ENCODE measurements around the gene PARVG.

The PARVG gene

GRCh38 chr22:44210722-44211121, 30.0 kb downstream of the PARVG start:
- no peak for DNase-seq (ENCODE audit: extremely low read depth, insufficient read length)
- H3K36me3 ChIP-seq (ENCODE audit: control insufficient read depth, insufficient read depth, low read length) = no peaks in the 10 kb centered on the region; the same call in 1 of the 2 replicates
- TF ChIP-seq CTCF (IDR thresholded peaks at IDR 0.05; ENCODE audit: insufficient read depth, low read length, poor library complexity, severe bottlenecking) = no peak
- H3K27me3 ChIP-seq (replicated peaks; ENCODE audit: control insufficient read depth, insufficient read depth, low read length) = no peaks in the 10 kb centered on the region
- no peak overlapping the region for H3K4me3 ChIP-seq (replicated peaks; ENCODE audit: low read depth, low read length)

- TF ChIP-seq CTCF (IDR thresholded peaks at IDR 0.05; ENCODE audit: insufficient read depth, low read length, poor library complexity, severe bottlenecking) = no peak
- Histone ChIP-seq H3K36me3 (ENCODE audit: control insufficient read depth, insufficient read depth, low read length) (no peaks in the 10 kb centered on the region; the same call in 1 of the 2 replicates), H3K27me3 (replicated peaks; ENCODE audit: control insufficient read depth, insufficient read depth, low read length) (no peaks in the 10 kb centered on the region), H3K4me3 (replicated peaks; ENCODE audit: low read depth, low read length) (no peak overlapping the region)
- no peak for DNase-seq (ENCODE audit: extremely low read depth, insufficient read length)
Observed at GRCh38 chr22:44211256-44211945, 30.7 kb downstream of the PARVG start.

GRCh38 chr22:44211946-44212930, 31.5 kb downstream of the PARVG start:
- no peak for TF ChIP-seq CTCF (IDR thresholded peaks at IDR 0.05; ENCODE audit: insufficient read depth, low read length, poor library complexity, severe bottlenecking)
- no peak overlapping the region for H3K4me3 ChIP-seq (replicated peaks; ENCODE audit: low read depth, low read length)
- no peaks in the 10 kb centered on the region for H3K36me3 ChIP-seq (ENCODE audit: control insufficient read depth, insufficient read depth, low read length)
- no peak for DNase-seq (ENCODE audit: extremely low read depth, insufficient read length)
- no peaks in the 10 kb centered on the region for H3K27me3 ChIP-seq (replicated peaks; ENCODE audit: control insufficient read depth, insufficient read depth, low read length)

- H3K36me3 ChIP-seq (ENCODE audit: control insufficient read depth, insufficient read depth, low read length) = no peaks in the 10 kb centered on the region
- no peaks in the 10 kb centered on the region; the same call in 1 of the 2 replicates for H3K27me3 ChIP-seq (replicated peaks; ENCODE audit: control insufficient read depth, insufficient read depth, low read length)
- no peak for TF ChIP-seq CTCF (IDR thresholded peaks at IDR 0.05; ENCODE audit: insufficient read depth, low read length, poor library complexity, severe bottlenecking)
- H3K4me3 ChIP-seq (replicated peaks; ENCODE audit: low read depth, low read length) = no peak overlapping the region
- DNase-seq (ENCODE audit: extremely low read depth, insufficient read length) = no peak
Observed at GRCh38 chr22:44212936-44213335, 32.2 kb downstream of the PARVG start.

- Histone ChIP-seq H3K27me3 (replicated peaks; ENCODE audit: control insufficient read depth, insufficient read depth, low read length) (no peaks in the 10 kb centered on the region; the same call in 1 of the 2 replicates), H3K4me3 (replicated peaks; ENCODE audit: low read depth, low read length) (no peak overlapping the region), H3K36me3 (ENCODE audit: control insufficient read depth, insufficient read depth, low read length) (no peaks in the 10 kb centered on the region)
- no peak for DNase-seq (ENCODE audit: extremely low read depth, insufficient read length)
- TF ChIP-seq CTCF (IDR thresholded peaks at IDR 0.05; ENCODE audit: insufficient read depth, low read length, poor library complexity, severe bottlenecking) = no peak
Observed at GRCh38 chr22:44213489-44214043, 32.8 kb downstream of the PARVG start.

Measured in GM06990 (cell line).